A549 treated with ZK216348 at 1 μM for 4 hours (cell line): ENCODE data around the gene FOXR1. TPM values are rescaled to one million over a fixed set of nuclear protein-coding genes. Genes with fewer than 3 reads are reported as not detected.

Source experiments
- total RNA-seq: library from RNA; stranded (reverse); fragments of 200-300 nt; extraction: Qiagen RNA extraction; gene quantifications from 5 replicates; pipeline ENCODE4 v1.2.3, GENCODE V29; 2022; ENCODE audit warnings: low read depth

FOXR1 gene
- total RNA-seq: not detected in 5 replicates

DNA sequence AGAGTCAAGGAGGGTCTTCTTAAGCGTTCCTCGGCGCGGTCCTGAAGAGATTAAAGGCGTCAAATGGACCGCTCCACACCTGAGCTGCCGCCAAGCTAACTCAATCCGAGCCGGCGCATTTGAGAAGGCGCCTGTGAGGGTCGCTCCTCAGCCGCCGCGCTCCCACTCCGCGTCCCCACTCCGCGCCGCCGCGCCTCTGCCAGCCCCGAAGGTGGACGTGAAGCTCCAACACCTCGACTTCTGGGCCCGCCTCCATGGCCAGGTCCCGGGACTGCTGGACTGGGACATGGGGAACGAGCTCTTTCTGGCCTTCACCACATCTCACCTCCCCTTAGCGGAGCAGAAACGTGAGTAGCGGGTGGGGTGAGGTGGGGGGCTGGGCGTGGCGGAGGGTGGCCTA is at the start of gene FOXR1:
Gene FOXR1, plus strand, starts transcription at position 116 of the 400 bp plus-strand sequence. Its CDS starts 171 bp downstream, at position 287.

GRCh38 chr11:118956094-118956846 is 15.3 kb upstream of the FOXR1 start, which contains the start of gene UPK2:
UPK2 (plus strand) TSS chr11:118956298; CDS start chr11:118956351, 53 bp downstream.

GRCh38 chr11:118997627-118998387 is 26.2 kb downstream of the FOXR1 start, which contains the start of gene CENATAC:
CENATAC (plus strand) TSS chr11:118998138; CDS start chr11:118998198, 60 bp downstream.

DNA sequence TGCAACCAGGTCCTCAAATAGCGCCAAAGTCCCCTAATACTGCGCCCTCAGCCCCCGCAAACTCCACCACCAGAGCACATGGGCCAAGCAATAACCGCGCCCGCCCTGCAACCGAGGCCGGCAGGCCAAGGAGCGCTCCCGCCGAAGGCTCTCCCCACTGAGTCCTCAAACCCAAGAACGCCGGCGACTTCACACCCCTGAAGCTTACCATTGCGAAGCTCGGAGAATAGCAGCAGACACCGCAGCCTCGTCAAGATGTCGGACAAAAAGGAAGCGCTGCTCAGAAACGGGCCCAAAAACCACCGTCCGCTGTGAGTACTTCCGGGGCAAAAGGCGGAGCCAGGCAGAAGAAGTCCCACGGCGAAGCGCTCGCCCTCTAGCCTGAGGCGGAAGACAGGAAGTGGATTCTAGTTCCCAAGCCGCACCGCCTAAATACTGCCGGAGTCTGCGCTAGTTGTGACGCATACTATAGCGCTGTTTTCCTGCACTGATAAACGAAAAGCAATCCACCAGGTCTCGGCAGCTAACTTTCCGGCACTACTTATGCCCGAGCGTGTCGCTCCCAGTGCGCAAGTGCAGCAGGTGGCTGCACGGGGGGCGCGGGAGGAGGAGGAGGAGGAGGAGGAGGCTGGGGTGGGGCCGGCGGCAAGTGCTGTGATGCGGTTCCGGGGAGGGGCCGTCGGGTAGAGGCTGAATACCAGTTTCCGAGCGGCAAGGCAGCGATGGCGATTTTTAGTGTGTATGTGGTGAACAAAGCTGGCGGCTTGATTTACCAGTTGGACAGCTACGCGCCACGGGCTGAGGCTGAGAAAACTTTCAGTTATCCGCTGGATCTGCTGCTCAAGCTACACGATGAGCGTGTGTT is 46.7 kb downstream of the FOXR1 start, which contains the start of the genes RPS25 and TRAPPC4:
Gene RPS25, minus strand, starts transcription at position 270 of the 865 bp plus-strand sequence. Its CDS starts 59 bp downstream, at position 211.
Gene TRAPPC4, plus strand, starts transcription at position 693 of the 865 bp plus-strand sequence. Its CDS starts 30 bp downstream, at position 723.

GRCh38 chr11:119030329-119031047 is 58.9 kb downstream of the FOXR1 start, which contains the start of gene SLC37A4:
SLC37A4 (minus strand) TSS chr11:119030877.

Other genes with a start within 250 kb of the FOXR1 start
- gene DDX6, start 180.6 kb upstream of the FOXR1 start, total RNA-seq: 17.8 to 40.6 TPM (median 25.9 TPM) in 5 replicates
- 0.02 to 0.15 TPM (median 0.09 TPM) in 5 replicates for gene CXCR5, start 87.9 kb upstream of the FOXR1 start, total RNA-seq
- gene BCL9L, start 45.8 kb upstream of the FOXR1 start, total RNA-seq: 63.1 to 252 TPM (median 184 TPM) in 5 replicates
- 0.37 to 1.5 TPM (median 0.67 TPM) in 5 replicates for gene UPK2, start 15.5 kb upstream of the FOXR1 start, total RNA-seq
- 11.1 to 20.6 TPM (median 13.1 TPM) in 5 replicates for gene CENATAC, start 26.4 kb downstream of the FOXR1 start, total RNA-seq
- gene RPS25, start 46.6 kb downstream of the FOXR1 start, total RNA-seq: 691 to 1,512 TPM (median 820 TPM) in 5 replicates
- 50.7 to 64.1 TPM (median 59.1 TPM) in 5 replicates for gene TRAPPC4, start 47.0 kb downstream of the FOXR1 start, total RNA-seq
- gene SLC37A4, start 59.1 kb downstream of the FOXR1 start, total RNA-seq: 7.9 to 11.6 TPM (median 10.8 TPM) in 5 replicates
- gene HYOU1, start 85.4 kb downstream of the FOXR1 start, total RNA-seq: 34.1 to 54.5 TPM (median 50.5 TPM) in 5 replicates
- 9.8 to 15.1 TPM (median 13.4 TPM) in 5 replicates for gene VPS11, start 96.1 kb downstream of the FOXR1 start, total RNA-seq
- gene HMBS, start 113.1 kb downstream of the FOXR1 start, total RNA-seq: 40.5 to 49.7 TPM (median 47.6 TPM) in 5 replicates
- 37.5 to 45.6 TPM (median 44.9 TPM) in 5 replicates for gene DPAGT1, start 130.1 kb downstream of the FOXR1 start, total RNA-seq
- 3.6 to 6.6 TPM (median 6.5 TPM) in 5 replicates for gene C2CD2L, start 135.6 kb downstream of the FOXR1 start, total RNA-seq
- 7.5 to 11.2 TPM (median 9.5 TPM) in 5 replicates for gene HINFP, start 149.8 kb downstream of the FOXR1 start, total RNA-seq
- 0.11 to 0.45 TPM (median 0.33 TPM) in 5 replicates for gene ABCG4, start 177.3 kb downstream of the FOXR1 start, total RNA-seq
- gene NLRX1, start 197.0 kb downstream of the FOXR1 start, total RNA-seq: 5.9 to 12.5 TPM (median 10.7 TPM) in 5 replicates
- gene NHERF4, start 213.7 kb downstream of the FOXR1 start, total RNA-seq: 0.15 to 0.16 TPM in 2 of 5 replicates, not detected in the others
- gene CBL, start 234.6 kb downstream of the FOXR1 start, total RNA-seq: 5.1 to 10.3 TPM (median 8.4 TPM) in 5 replicates